Measurements from ENCODE around the gene CDSN.

CDSN gene

GRCh38 chr6:31114970-31115849, 5.0 kb downstream of the CDSN start:
- Histone ChIP-seq H3K9me3 (ENCODE audit: control insufficient read depth in 2 of 2, low read length in 2 of 2) (no peaks in the 10 kb centered on the region), H3K36me3 (ENCODE audit: control insufficient read depth in 2 of 2, insufficient read depth in 2 of 2, low read length in 2 of 2) (no peaks in the 10 kb centered on the region), H3K27me3 (ENCODE audit: control insufficient read depth in 1 of 2, insufficient read depth in 2 of 2, low read length in 2 of 2) (peaks cover 0 to 2% of the 10 kb centered on the region in 2 donors), H3K4me1 (ENCODE audit: control insufficient read depth, insufficient read depth, low read length) (peaks cover 21% of the 10 kb centered on the region), H3K27ac (ENCODE audit: low read length) (peak overlapping the region; percentile 31), H3K4me3 (ENCODE audit: low read length in 2 of 2) (peak overlapping the region in 1 of 2 donors; percentile 57), H3K9ac (ENCODE audit: low read length in 2 of 2) (no peak overlapping the region)

- peak within 1 kb of the TSS in 1 of 2 donors; percentile 57 for H3K4me3 ChIP-seq (ENCODE audit: low read length in 2 of 2)
- H3K36me3 ChIP-seq (ENCODE audit: control insufficient read depth in 2 of 2, insufficient read depth in 2 of 2, low read length in 2 of 2), result no peaks in the 10 kb centered on the region
- H3K4me1 ChIP-seq (ENCODE audit: control insufficient read depth, insufficient read depth, low read length), result peaks cover 21% of the 10 kb centered on the region
- H3K9ac ChIP-seq (ENCODE audit: low read length in 2 of 2), result peak within 1 kb of the TSS in 1 of 2 donors; percentile 21
- H3K9me3 ChIP-seq (ENCODE audit: control insufficient read depth in 2 of 2, low read length in 2 of 2), result no peaks in the 10 kb centered on the region
- peaks cover 2 to 3% of the 10 kb centered on the region in 2 donors for H3K27me3 ChIP-seq (ENCODE audit: control insufficient read depth in 1 of 2, insufficient read depth in 2 of 2, low read length in 2 of 2)
- H3K27ac ChIP-seq (ENCODE audit: low read length), result peak within 1 kb of the TSS; percentile 31
Measured at GRCh38 chr6:31114541-31114878, 5.7 kb downstream of the CDSN start, which contains the start of gene PSORS1C1. TSS of gene PSORS1C1 (plus strand) at chr6:31114800. CDS start at chr6:31129633, 14,833 bp downstream.

GRCh38 chr6:31113861-31114540, 6.2 kb downstream of the CDSN start:
- peaks cover 21% of the 10 kb centered on the region for H3K4me1 ChIP-seq (ENCODE audit: control insufficient read depth, insufficient read depth, low read length)
- H3K9ac ChIP-seq (ENCODE audit: low read length in 2 of 2), result peak overlapping the region in 1 of 2 donors; percentile 21
- H3K36me3 ChIP-seq (ENCODE audit: control insufficient read depth in 2 of 2, insufficient read depth in 2 of 2, low read length in 2 of 2), result no peaks in the 10 kb centered on the region
- peak overlapping the region in 1 of 2 donors; percentile 57 for H3K4me3 ChIP-seq (ENCODE audit: low read length in 2 of 2)
- peak overlapping the region; percentile 31 for H3K27ac ChIP-seq (ENCODE audit: low read length)
- peaks cover 2 to 3% of the 10 kb centered on the region in 2 donors for H3K27me3 ChIP-seq (ENCODE audit: control insufficient read depth in 1 of 2, insufficient read depth in 2 of 2, low read length in 2 of 2)
- no peaks in the 10 kb centered on the region for H3K9me3 ChIP-seq (ENCODE audit: control insufficient read depth in 2 of 2, low read length in 2 of 2)

GRCh38 chr6:31112478-31112877, 7.8 kb downstream of the CDSN start, which contains the start of gene C6orf15:
TSS of gene C6orf15 (minus strand) at chr6:31112575. CDS start at chr6:31112555, 20 bp downstream.
- peaks cover 21% of the 10 kb centered on the region for H3K4me1 ChIP-seq (ENCODE audit: control insufficient read depth, insufficient read depth, low read length)
- H3K9me3 ChIP-seq (ENCODE audit: control insufficient read depth in 2 of 2, low read length in 2 of 2), result no peaks in the 10 kb centered on the region
- H3K36me3 ChIP-seq (ENCODE audit: control insufficient read depth in 2 of 2, insufficient read depth in 2 of 2, low read length in 2 of 2), result no peaks in the 10 kb centered on the region
- H3K27me3 ChIP-seq (ENCODE audit: control insufficient read depth in 1 of 2, insufficient read depth in 2 of 2, low read length in 2 of 2), result peaks cover 2 to 3% of the 10 kb centered on the region in 2 donors
- no peak within 1 kb of the TSS for H3K27ac ChIP-seq (ENCODE audit: low read length)
- H3K9ac ChIP-seq (ENCODE audit: low read length in 2 of 2), result no peak within 1 kb of the TSS
- H3K4me3 ChIP-seq (ENCODE audit: low read length in 2 of 2), result no peak within 1 kb of the TSS

- Histone ChIP-seq H3K36me3 (ENCODE audit: control insufficient read depth in 2 of 2, insufficient read depth in 2 of 2, low read length in 2 of 2) (no peaks in the 10 kb centered on the region), H3K9ac (ENCODE audit: low read length in 2 of 2) (no peak overlapping the region), H3K27ac (ENCODE audit: low read length) (no peak overlapping the region), H3K9me3 (ENCODE audit: control insufficient read depth in 2 of 2, low read length in 2 of 2) (no peaks in the 10 kb centered on the region), H3K27me3 (ENCODE audit: control insufficient read depth in 1 of 2, insufficient read depth in 2 of 2, low read length in 2 of 2) (peaks cover 2 to 3% of the 10 kb centered on the region in 2 donors), H3K4me3 (ENCODE audit: low read length in 2 of 2) (no peak overlapping the region), H3K4me1 (ENCODE audit: control insufficient read depth, insufficient read depth, low read length) (peaks cover 21% of the 10 kb centered on the region)
Measured at GRCh38 chr6:31111712-31112111, 8.5 kb downstream of the CDSN start.

GRCh38 chr6:31110825-31111582, 9.2 kb downstream of the CDSN start:
- Histone ChIP-seq H3K27me3 (ENCODE audit: control insufficient read depth in 1 of 2, insufficient read depth in 2 of 2, low read length in 2 of 2) (peaks cover 2 to 3% of the 10 kb centered on the region in 2 donors), H3K9ac (ENCODE audit: low read length in 2 of 2) (no peak overlapping the region)

GRCh38 chr6:31107052-31107451, 13.2 kb downstream of the CDSN start:
- no peaks in the 10 kb centered on the region for H3K9me3 ChIP-seq (ENCODE audit: control insufficient read depth in 2 of 2, low read length in 2 of 2)
- peaks cover 2 to 3% of the 10 kb centered on the region in 2 donors for H3K27me3 ChIP-seq (ENCODE audit: control insufficient read depth in 1 of 2, insufficient read depth in 2 of 2, low read length in 2 of 2)
- H3K4me3 ChIP-seq (ENCODE audit: low read length in 2 of 2), result no peak overlapping the region
- no peak overlapping the region for H3K27ac ChIP-seq (ENCODE audit: low read length)
- no peaks in the 10 kb centered on the region for H3K36me3 ChIP-seq (ENCODE audit: control insufficient read depth in 2 of 2, insufficient read depth in 2 of 2, low read length in 2 of 2)
- no peaks in the 10 kb centered on the region for H3K4me1 ChIP-seq (ENCODE audit: control insufficient read depth, insufficient read depth, low read length)
- no peak overlapping the region for H3K9ac ChIP-seq (ENCODE audit: low read length in 2 of 2)

More at GRCh38 chr6:31110825-31111582, 9.2 kb downstream of the CDSN start:
- no peaks in the 10 kb centered on the region for H3K9me3 ChIP-seq (ENCODE audit: control insufficient read depth in 2 of 2, low read length in 2 of 2)
- peaks cover 21% of the 10 kb centered on the region for H3K4me1 ChIP-seq (ENCODE audit: control insufficient read depth, insufficient read depth, low read length)
- no peak overlapping the region for H3K4me3 ChIP-seq (ENCODE audit: low read length in 2 of 2)
- H3K36me3 ChIP-seq (ENCODE audit: control insufficient read depth in 2 of 2, insufficient read depth in 2 of 2, low read length in 2 of 2), result no peaks in the 10 kb centered on the region
- H3K27ac ChIP-seq (ENCODE audit: low read length), result no peak overlapping the region

- H3K9me3 ChIP-seq (ENCODE audit: control insufficient read depth in 2 of 2, low read length in 2 of 2), result no peaks in the 10 kb centered on the region
- no peaks in the 10 kb centered on the region for H3K36me3 ChIP-seq (ENCODE audit: control insufficient read depth in 2 of 2, insufficient read depth in 2 of 2, low read length in 2 of 2)
- H3K27me3 ChIP-seq (ENCODE audit: control insufficient read depth in 1 of 2, insufficient read depth in 2 of 2, low read length in 2 of 2), result no peaks in the 10 kb centered on the region
- H3K4me3 ChIP-seq (ENCODE audit: low read length in 2 of 2), result no peak overlapping the region
- H3K4me1 ChIP-seq (ENCODE audit: control insufficient read depth, insufficient read depth, low read length), result no peaks in the 10 kb centered on the region
- H3K9ac ChIP-seq (ENCODE audit: low read length in 2 of 2), result no peak overlapping the region
- H3K27ac ChIP-seq (ENCODE audit: low read length), result no peak overlapping the region
Measured at GRCh38 chr6:31103136-31103535, 17.1 kb downstream of the CDSN start.

GRCh38 chr6:31098449-31098938, 21.8 kb downstream of the CDSN start:
- Histone ChIP-seq H3K9me3 (ENCODE audit: control insufficient read depth in 2 of 2, low read length in 2 of 2) (no peaks in the 10 kb centered on the region), H3K9ac (ENCODE audit: low read length in 2 of 2) (no peak overlapping the region), H3K27me3 (ENCODE audit: control insufficient read depth in 1 of 2, insufficient read depth in 2 of 2, low read length in 2 of 2) (no peaks in the 10 kb centered on the region), H3K36me3 (ENCODE audit: control insufficient read depth in 2 of 2, insufficient read depth in 2 of 2, low read length in 2 of 2) (no peaks in the 10 kb centered on the region), H3K4me3 (ENCODE audit: low read length in 2 of 2) (no peak overlapping the region), H3K4me1 (ENCODE audit: control insufficient read depth, insufficient read depth, low read length) (peaks cover 2% of the 10 kb centered on the region), H3K27ac (ENCODE audit: low read length) (no peak overlapping the region)

- Histone ChIP-seq H3K4me3 (ENCODE audit: low read length in 2 of 2) (no peak overlapping the region), H3K36me3 (ENCODE audit: control insufficient read depth in 2 of 2, insufficient read depth in 2 of 2, low read length in 2 of 2) (no peaks in the 10 kb centered on the region), H3K27ac (ENCODE audit: low read length) (no peak overlapping the region), H3K4me1 (ENCODE audit: control insufficient read depth, insufficient read depth, low read length) (peaks cover 2% of the 10 kb centered on the region), H3K9me3 (ENCODE audit: control insufficient read depth in 2 of 2, low read length in 2 of 2) (no peaks in the 10 kb centered on the region), H3K27me3 (ENCODE audit: control insufficient read depth in 1 of 2, insufficient read depth in 2 of 2, low read length in 2 of 2) (no peaks in the 10 kb centered on the region), H3K9ac (ENCODE audit: low read length in 2 of 2) (no peak overlapping the region)
Measured at GRCh38 chr6:31096656-31097055, 23.6 kb downstream of the CDSN start.

Measured in stomach smooth muscle (tissue), 2 donors.